HG03103 (cell line): Measurements from ENCODE around the gene KLF6.
A peak's percentile ranks its signal among the peaks of the same experiment; 100 is the strongest.

Source experiments
- ATAC-seq: cut with Tn5 transposase; IDR thresholded peaks from one replicate; pipeline ENCODE4 v1.9.1; 2021; ENCODE audit warnings: low read depth; ENCODE audit not compliant: unreplicated experiment

KLF6 gene

DNA sequence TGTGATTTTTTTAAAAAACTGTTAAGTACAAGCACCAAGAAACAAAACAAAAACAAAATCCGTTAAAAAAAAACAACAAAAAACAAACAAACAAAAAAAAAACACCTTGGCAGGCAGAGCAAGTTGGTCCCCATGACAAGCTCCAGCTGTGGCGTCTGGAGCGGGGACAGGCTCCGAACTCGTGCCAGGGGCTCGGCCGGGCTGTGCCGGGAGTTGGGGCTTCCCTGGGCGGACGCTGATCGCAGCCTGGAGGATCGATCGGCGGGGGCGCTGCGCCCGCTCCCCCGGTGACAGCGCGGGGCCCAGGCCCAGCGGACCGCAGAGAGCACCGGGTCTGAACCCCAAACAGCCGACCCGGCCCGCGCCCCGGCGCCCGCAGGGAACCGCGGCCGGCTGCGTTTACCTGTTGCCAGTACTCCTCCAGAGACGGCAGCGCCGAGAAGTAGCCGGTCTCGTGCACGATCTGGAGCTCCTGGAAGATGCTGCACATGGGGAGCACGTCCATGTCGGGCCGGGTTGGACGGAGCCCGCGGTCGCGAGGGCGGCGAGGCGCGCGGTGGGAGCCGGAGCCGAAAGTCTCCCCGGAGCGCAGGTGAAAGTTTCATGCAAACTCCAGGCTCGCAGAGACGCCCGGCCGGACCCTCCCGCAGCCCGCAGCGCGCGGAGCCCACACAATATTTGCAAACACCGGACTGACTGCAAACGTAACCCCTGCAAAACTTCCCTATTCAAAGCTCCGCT lies at the start of gene KLF6:
Gene KLF6, minus strand, starts transcription at position 700 of the 741 bp plus-strand sequence. Its CDS starts 195 bp downstream, at position 505.
- ATAC-seq, result peak; percentile 1

DNA sequence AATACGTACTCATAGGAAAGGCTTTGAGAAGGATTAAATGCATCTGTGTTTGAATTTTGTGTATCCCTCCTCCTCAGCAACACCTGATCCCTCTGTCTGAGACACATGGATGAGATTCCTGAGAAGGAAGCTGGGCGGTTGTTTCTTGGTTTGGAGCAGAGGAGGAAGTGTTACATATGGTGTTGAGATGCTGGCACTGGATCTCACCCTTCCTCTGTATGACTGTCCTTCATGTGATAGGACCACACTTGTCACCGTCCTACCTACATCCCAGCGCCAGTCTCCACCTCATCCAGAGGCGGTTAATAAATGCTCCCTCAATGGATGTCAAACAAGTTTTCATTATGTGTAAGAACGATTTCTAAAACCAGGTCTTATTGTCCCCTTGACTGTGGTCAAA lies 49.4 kb upstream of the KLF6 start:
- ATAC-seq, result no peak

DNA sequence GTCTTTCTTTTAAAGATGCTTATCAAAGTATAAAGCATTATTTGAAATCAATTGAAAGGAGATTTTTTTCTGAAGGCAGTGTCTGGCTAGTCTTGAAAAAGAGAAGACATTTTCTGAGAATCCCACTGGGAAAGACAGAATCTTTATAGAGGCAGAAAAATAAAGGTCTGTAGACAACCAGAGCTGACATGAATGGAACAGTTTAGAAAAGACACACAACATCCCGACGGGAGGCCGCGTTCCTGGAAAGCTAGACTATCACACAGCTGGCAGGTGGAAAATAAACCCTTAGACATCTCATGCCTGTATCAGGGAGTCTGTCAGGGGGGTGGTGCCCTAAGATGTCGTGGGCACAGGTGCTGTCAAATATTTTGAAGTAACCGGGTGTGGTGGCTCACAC lies 48.0 kb upstream of the KLF6 start:
- ATAC-seq, result no peak

DNA sequence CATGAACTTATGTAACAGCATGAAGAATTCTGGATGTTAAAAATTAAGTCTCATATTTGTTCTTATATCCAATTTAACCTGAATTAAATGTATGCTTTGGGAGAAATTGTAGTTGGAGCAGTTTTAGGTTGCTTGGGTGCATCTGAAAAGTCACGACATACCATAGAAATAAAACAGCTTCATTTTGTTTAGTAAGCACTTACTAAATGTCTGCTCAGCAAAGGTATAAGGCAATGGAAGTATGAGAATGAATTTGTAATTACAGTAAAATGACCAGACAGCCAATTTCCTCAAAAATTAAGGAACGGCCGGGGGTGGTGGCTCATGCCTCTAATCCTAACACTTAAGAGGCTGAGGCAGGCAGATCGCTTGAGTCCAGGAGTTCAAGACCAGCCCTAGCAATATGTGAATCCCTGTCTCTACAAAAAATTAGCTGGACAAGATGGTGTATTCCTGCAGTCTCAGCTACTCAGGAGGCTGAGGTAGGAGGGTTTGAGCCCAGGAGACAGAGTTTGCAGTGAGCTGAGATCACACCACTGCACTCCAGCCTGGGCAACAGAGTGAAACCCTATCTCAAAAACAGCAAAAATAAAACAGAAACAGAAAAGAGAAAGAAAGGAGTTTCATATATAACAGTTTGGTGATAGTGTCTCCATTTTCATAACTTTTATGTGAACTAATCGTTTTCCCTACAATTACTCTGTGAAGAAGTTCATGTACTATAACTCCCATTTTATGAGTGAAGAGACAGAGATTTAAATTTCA lies 47.2 kb upstream of the KLF6 start:
- no peak for ATAC-seq

DNA sequence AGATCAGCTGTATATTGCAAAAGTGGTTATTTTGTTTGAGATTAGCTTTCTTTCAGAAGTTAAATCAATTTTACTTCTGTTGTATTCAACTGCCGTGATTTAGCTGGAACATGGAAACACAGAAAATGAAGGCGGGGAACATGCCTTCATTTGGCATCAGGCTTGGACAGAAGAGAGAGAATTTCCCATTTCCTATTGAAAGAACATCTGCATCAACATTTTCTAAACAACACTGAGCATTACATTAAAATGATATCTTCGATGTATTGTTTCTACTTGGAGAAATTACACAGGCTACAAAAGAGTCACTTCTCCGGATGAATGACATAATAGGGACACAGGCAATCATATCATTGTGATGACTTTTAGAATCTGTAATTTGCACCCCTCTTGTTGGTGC lies 46.6 kb upstream of the KLF6 start:
- no peak for ATAC-seq

DNA sequence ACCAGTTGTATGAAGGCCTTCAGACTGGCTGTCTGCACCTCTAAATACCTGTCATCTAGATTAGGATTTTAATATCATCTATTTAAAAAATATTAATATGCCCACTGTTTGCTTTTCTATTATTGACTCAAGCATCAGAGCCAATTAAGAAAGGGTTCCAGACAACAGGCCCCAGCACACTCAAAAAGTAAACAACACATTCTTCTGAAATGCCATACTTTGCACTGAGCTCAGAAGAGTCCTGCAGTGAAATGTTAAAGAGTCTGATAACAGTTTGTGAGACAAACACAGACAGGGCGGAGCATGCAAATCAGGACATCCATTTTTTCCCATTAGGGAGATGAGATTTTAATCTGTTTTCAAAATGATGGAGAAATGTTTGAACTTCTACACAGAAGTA lies 45.9 kb upstream of the KLF6 start:
- no peak for ATAC-seq

DNA sequence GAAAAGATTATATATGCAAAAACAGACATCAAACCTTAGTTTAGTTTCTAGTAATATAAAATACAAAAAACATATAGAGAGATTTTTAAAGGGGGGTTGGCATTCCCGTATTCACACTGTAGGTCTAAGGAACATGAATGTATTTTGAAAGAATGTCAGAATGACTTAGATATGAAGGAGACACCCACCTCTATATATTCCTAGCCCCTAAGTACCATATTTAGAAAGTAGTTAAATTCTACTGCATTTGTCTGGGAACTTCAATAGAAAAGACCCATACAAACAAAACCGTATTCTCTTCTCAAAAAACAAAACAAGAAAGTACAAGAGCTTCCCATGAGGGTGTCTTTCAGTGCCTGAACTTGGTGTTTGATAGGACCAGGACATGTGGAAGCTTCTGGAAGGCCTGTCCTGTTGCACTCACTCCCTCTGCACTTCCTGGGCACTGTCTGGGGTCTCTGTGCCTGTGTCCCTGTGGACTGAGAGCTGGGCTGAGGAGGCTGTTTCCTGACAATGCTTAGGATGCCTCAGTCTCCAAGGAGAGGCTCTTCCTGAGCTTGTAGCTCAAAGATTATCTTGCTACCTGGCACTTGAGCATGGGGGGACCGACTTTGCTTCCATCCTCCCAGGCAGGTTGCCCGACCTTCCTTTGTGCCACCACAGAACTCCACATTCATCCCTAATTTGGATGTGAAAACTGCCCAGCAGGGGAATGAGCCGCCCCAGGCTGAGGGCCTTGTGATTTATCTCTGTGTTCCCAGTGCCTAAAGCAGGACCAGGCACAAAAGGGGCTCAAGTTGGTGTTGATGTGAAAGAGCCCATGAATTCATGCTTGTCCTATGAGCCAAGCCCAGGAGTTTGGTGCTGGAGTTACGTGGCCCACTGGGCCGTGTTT lies 44.4 kb upstream of the KLF6 start:
- ATAC-seq, result no peak

DNA sequence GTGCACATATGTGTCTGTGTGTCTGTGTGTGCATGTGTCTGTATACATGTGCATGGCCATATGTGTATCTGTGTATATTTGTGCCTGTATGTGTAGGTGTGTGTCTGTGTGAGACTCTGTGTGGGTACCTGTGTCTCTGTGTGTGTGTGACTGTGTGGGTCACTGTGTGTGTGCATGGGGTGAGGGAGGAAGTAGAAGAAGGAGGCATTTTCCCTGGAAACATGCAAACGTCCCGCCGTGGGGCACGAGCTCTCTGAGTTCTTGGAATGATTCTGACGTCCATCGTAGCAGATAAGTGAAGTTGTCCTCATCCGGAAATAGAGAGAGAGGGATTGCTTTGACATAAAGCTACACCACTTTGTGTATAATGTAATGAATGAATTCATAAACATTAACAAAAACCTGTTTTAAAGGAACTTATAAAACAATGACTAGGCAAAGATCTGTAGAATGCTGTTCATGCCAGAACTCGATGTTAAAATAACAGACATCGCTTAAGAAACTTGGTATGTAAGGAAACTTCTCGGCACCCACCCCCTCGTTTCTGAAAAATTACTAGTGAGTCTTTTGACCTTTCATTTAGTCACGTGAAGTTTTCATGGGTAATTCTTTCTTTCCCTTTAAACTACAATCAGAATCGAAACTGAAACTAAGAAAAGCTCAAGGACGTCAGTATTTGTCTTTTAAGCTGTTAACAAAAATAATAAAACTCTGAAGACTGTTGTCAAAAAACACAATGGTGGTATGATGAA lies 43.6 kb upstream of the KLF6 start:
- ATAC-seq, result no peak

DNA sequence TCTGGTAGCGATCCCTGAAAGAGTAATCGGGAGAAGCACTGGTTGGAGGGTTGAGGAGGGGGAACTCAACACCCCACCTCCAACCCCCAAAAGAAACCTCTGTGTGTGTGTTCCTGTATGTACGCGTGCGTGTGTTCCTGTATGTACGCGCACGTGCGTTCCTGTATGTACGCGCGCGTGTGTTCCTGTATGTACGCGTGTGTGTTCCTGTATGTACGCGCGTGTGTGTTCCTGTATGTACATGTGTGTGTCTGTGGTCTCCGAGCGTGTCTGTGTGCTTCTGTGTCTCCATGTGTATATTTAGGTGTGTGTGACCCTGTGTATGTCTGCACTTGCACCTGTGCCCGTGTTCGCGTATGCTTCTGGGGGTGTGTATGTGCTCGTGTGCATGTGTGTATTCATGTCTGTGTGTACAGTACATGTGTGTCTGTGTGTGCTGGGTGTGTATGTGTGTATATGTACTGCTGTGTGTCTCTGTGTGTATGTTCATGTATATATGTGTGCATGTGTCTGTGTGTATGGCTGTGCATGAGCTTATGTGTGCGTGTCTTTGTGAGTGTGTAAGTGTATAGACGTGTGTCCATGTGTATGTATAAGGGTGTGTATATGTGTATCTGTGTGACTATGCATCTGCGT lies 42.9 kb upstream of the KLF6 start:
- no peak for ATAC-seq

DNA sequence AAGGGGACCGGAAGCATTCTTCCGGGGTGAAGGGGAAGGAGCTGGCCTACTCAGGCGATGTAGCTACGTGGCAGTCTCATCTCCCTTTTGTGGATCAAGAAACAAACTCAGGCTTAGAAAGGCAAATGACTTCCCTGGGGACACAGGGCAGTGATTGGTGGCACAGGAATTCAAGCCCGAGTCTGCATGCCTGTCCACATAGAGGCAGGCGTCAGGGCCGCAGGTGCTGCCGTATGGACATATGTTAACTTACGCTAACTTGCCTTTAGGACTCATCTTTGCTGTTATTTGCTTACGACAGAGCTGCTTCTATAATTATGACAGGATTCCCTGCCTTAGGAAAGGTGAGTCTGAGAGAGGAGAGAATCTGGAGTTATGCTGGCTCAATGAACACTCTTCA lies 42.3 kb upstream of the KLF6 start:
- ATAC-seq, result no peak

DNA sequence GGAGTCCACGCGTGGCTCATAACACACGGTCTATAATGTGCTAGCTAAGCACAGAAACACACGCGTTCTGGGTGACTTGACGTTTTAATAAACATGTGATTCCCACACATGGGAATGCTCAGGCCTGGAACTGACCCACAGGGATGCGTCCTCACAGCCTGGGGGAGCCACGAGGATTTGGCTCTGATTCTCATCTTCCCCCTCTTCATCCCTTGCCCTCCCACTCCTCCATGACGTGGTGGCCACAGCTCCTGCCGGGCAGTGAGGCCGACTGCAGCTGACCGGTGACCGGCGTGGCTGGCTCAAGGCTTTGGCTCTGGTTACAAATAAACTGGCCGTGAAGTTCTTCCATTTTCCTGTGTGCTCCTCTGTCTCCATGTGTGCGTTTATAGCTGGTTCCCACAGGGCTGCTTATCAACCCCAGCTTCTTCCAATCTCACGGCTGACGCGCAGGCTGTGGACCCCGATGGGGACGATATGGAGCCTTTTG lies 40.9 kb upstream of the KLF6 start:
- no peak for ATAC-seq

DNA sequence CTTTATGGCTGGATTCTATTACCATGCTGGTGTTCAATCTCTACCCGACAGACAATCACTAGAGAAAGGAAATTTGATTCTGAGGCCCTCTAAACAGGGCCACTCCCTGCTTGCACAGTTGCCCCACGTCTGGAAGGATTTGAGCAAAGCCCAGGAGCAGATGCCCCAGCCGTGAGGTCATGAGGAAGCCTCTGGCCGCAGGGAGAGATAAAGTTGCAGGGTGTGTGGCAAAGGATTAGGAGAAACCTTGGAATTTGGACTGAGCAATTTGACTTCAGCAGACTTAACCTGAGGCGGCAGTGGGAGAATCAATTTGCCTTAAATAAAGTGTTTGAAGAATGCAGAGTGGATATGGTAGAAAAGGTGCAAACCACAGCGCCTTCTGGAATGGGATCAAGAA lies 40.2 kb upstream of the KLF6 start:
- no peak for ATAC-seq

DNA sequence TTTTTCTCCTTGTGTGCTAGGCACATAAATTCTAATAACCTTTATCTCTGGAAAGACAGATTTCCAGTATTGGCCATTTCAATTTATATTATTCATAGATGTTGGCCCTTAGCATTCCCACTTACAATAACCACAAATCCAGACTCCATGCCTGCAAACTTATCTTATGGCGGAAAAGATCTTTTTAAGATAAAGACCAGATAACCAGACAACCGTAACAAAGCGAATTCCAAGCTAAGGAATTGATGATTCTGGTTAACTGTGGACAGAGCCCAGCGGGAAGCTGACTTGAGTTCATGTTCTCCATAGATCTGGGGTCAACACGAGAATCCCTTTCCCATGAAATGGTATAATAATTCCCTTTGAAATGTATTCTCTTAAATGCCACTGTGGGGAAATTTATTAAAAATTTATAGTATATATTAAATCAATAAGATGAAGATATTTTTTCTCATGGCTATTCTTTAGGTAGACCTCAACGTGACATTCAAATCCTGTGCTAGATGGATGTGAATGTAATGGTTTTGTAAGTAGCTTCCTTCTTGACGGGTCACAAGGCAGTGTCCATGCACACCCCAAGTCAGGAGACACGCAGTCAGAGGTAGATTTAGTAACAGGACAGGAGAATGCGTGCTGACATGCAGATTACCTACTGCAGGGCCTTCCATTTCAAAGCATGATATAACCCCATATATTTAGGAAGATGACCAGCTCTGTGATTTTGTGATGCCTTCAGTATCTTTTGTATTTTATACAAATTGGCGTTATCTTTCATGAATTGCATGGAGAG lies 37.7 kb upstream of the KLF6 start:
- no peak for ATAC-seq

DNA sequence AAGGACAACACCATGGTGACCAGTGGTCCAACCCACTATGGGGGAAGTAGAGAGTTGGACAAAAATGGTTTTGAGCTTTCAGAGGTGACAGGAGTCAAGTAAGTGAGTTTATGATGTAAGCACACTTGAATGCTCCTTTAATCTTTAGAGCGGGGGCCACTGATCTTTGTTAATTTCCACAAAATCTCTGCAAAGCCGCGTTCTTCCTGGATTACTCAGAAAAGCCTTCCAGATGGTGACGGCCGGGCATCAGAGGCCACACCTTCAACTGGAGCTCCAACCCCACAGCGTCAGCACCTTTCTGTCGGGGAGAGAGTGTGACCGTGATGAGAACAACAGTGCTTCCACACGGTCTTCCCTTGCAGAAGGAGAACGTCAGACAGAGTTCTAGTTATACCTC lies 35.2 kb upstream of the KLF6 start:
- ATAC-seq, result no peak

DNA sequence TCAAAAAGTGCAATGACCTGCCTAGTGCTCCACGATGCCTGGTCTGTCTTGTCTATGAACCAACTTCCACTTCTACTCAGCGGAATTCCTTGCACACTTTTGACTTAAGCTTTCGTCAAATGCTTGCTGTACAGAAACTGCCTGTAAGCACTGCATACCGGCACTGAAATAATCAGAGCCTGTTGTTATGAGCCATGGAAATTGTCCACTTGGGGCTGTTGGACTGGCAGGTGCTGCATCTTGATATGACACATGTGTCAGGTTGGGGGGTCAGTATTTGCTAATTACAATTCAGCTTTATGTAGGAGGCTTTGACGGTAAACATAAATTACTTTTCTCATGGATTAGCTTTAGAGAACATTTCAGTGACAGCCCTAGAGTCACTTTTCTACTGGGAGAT lies 32.0 kb upstream of the KLF6 start:
- no peak for ATAC-seq

DNA sequence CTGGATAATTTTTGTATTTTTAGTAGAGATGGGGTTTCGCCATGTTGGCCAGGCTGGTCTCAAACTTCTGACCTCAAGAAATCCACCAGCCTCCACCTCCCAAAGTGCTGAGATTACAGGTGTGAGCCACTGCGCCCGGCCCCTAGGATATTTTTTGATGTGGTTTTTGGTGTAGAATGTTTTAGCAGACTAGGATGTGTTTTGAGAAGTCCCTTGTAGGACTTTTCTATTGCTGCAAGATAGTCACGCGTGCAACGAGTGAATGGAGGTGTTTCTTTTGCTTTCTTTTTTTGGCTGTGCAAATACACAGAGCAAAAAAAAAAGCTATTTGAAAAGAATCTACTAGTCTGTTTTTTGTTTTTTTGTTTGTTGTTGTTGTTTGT lies 29.8 kb upstream of the KLF6 start:
- ATAC-seq, result no peak

DNA sequence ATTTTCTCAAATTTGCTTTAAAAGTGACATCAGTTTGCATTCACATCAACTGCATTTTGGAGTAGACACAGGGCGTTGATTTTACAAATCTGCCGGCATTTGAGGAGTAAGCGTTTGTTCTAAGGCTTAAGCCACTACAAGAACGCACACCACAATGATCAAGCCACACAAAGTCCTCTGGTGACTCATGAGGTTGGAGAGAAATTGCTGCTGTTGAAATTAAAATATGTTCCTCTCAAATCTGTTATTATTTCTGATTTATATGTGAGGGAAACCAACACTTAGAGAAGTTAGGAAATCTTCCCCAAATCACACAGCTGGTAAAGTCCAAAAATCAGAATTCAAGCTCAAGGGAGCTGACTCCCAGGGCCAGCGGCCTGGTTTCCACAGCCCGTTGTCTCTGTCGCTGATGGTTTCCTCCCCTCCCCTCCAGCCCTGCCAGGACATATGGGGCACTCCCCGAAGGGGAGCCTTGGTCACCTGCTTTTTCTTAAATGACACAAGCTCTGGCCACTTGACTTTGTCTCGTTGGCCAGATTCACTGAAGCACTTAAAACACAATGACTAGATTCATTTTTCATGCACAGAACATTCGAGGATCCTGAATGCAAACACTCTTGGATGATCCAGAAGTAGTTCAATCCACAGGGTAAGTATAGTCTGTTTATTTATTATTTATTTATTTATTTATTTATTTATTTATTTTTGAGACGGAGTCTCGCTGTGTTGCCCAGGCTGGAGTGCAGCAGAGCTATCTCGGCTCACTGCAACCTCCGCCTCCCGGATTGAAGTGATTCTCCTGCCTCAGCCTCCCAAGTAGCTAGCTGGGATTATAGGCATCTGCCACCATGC lies 29.2 kb upstream of the KLF6 start:
- no peak for ATAC-seq

DNA sequence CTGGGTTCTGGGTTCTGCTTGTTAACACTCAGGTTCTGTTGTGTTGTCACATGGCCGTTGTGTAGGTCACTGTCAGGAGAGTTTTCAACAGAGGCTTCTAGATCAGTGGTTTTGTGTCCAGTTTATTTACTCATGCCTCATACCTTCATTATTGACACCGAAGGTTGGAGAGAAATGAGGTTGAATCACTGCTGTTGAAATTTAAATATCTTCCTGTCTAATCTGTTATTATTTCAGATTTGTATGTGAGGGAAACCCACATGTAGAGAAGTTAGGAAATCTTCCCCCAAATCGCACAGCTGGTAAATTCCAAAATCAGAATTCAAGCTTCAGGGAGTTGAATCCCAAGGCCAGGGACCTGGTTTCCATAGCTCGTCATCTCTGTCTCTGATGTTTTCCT lies 28.3 kb upstream of the KLF6 start:
- no peak for ATAC-seq
